ENCODE data around the gene STAT5A.
"Not testable (repeated sequence)": the region's sequence is repeated elsewhere in the genome, so short reads cannot be mapped to it uniquely, and the experiment has no call there.

STAT5A gene

GRCh38 chr17:42290577-42290976, 2.3 kb downstream of the STAT5A start:
- Histone ChIP-seq H3K9me3 (no peaks in the 10 kb centered on the region), H3K4me2 (no peak overlapping the region; the same call in 1 of the 2 replicates), H3K36me3 (peaks cover 51% of the 10 kb centered on the region), H3K4me1 (peaks cover 53% of the 10 kb centered on the region), H3K27ac (no peak overlapping the region), H4K20me1 (peaks cover 38% of the 10 kb centered on the region), H3K9ac (no peak overlapping the region), H3K4me3 (no peak overlapping the region), H3K27me3 (peaks cover 4% of the 10 kb centered on the region; the same call in 1 of the 2 replicates)
- TF ChIP-seq Cebpa-rat (IDR thresholded peaks at IDR 0.05): no peak

- Histone ChIP-seq H3K9me3 (no peaks in the 10 kb centered on the region), H3K9ac (no peak overlapping the region), H3K4me3 (no peak overlapping the region), H3K27me3 (peaks cover 4% of the 10 kb centered on the region; the same call in 1 of the 2 replicates), H3K4me2 (no peak overlapping the region; the same call in 1 of the 2 replicates), H4K20me1 (peaks cover 38% of the 10 kb centered on the region), H3K36me3 (peaks cover 56% of the 10 kb centered on the region), H3K4me1 (peaks cover 53% of the 10 kb centered on the region), H3K27ac (no peak overlapping the region)
- no peak for TF ChIP-seq Cebpa-rat (IDR thresholded peaks at IDR 0.05)
Observed at GRCh38 chr17:42291129-42291528, 2.8 kb downstream of the STAT5A start.

DNA sequence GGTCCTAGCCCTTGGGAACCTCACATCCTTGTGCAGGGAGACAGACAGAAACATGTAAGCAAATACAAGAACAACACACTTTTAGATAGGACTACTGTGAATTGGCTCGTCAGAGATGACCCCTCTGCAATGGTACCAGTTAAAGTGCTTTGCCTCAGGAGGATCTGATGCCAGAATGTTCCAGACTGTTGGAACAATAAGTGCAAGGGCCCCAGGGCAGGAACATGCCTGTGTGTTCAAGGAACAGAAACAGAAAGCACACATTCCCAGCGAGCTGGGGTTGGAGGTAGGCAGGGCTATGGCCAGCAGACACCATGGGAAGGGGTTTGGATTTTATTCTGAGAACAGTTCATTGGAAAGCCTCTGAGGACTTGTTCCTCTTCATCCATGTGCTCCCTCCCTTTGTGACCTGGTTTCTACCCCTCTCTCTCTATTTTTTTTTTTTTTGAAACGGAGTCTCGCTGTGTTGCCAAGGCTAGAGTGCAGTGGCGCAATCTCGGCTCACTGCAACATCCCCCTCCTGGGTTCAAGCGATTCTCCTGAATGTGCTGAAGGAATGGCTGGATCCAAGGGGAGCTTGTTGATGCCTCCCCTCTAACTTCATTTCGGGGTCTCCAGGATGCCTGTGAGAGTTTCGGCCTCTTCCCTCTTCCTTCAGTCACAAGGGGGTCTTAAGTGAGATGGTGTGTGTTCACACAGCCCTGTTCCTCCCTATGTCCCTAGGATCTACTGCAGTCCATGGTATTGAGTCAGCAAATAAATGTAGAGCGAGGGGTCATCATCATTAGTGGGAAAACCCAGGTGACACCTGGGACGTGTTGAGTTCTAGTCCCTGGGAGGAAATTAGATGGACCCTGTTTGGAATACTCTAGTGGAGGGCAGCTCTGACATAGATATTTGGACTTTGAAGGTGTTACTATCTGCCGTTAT, 6.4 kb downstream of the STAT5A start:
- TF ChIP-seq Cebpa-rat (IDR thresholded peaks at IDR 0.05): no peak
- peaks cover 19% of the 10 kb centered on the region for H3K4me1 ChIP-seq
- H3K9ac ChIP-seq: no peak overlapping the region
- no peaks in the 10 kb centered on the region for H3K9me3 ChIP-seq
- H3K4me2 ChIP-seq: no peak overlapping the region
- H3K27ac ChIP-seq: no peak overlapping the region
- H3K4me3 ChIP-seq: no peak overlapping the region
- H3K36me3 ChIP-seq: peaks cover 88% of the 10 kb centered on the region
- H4K20me1 ChIP-seq: peaks cover 30% of the 10 kb centered on the region
- H3K27me3 ChIP-seq: no peaks in the 10 kb centered on the region

DNA sequence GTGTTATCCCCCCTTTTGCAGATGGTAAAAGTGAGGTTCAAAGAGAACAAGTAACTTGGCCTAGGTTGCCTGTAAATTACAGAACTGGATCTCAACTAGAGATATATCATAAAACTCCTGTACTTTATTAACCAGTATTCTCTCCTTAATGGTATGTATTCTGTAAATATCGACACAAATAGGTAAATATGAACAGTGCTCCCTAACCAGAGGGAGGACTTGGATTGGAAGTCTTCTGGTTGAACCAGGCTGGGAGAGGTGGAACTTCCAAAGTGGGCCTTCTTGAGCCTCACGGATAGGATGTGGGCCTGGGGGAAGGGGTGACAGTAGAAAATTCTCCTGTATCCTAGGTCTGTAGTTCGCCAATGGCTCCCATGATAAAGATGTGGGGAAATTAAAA, 7.7 kb downstream of the STAT5A start:
- H3K4me3 ChIP-seq: no peak overlapping the region
- H3K9me3 ChIP-seq: no peaks in the 10 kb centered on the region
- no peak overlapping the region for H3K4me2 ChIP-seq
- no peak overlapping the region for H3K9ac ChIP-seq
- no peaks in the 10 kb centered on the region for H3K27me3 ChIP-seq
- H3K4me1 ChIP-seq: peaks cover 8% of the 10 kb centered on the region
- peaks cover 17% of the 10 kb centered on the region; the same call in 1 of the 2 replicates for H4K20me1 ChIP-seq
- H3K36me3 ChIP-seq: peaks cover 85% of the 10 kb centered on the region
- H3K27ac ChIP-seq: no peak overlapping the region
- TF ChIP-seq Cebpa-rat (IDR thresholded peaks at IDR 0.05): no peak

- not testable (repeated sequence) for H3K27ac ChIP-seq, H3K4me2 ChIP-seq, H3K4me1 ChIP-seq, H3K27me3 ChIP-seq, H3K4me3 ChIP-seq, H3K9me3 ChIP-seq, H3K9ac ChIP-seq
- H3K36me3 ChIP-seq: peaks cover 87% of the 10 kb centered on the region
- peaks cover 16% of the 10 kb centered on the region; the same call in 1 of the 2 replicates for H4K20me1 ChIP-seq
Observed at GRCh38 chr17:42297775-42298174, 9.5 kb downstream of the STAT5A start.

- not testable (repeated sequence) for H3K4me1 ChIP-seq, H3K4me2 ChIP-seq, H3K27me3 ChIP-seq, H3K9ac ChIP-seq, H3K4me3 ChIP-seq, H3K27ac ChIP-seq, H3K9me3 ChIP-seq
- peaks cover 87% of the 10 kb centered on the region for H3K36me3 ChIP-seq
- H4K20me1 ChIP-seq: peaks cover 11% of the 10 kb centered on the region; the same call in 1 of the 2 replicates
Observed at GRCh38 chr17:42299361-42299760, 11.1 kb downstream of the STAT5A start.

DNA sequence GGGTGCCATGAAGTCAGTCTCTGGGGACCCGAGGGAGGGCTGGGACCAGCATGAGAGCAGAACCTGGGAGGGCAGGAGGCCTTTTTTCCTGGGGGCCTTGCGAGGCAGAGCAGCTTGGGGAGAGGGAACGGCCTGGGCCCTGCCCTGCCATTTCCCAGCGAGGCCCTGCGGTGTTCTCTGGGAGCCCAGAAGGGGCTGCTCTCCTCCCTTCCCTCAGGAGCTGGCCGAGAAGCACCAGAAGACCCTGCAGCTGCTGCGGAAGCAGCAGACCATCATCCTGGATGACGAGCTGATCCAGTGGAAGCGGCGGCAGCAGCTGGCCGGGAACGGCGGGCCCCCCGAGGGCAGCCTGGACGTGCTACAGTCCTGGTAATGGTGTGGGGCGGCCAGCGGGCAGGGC, 11.6 kb downstream of the STAT5A start:
- peaks cover 87% of the 10 kb centered on the region for H3K36me3 ChIP-seq
- not testable (repeated sequence) for H3K4me2 ChIP-seq, H4K20me1 ChIP-seq, H3K27ac ChIP-seq, H3K27me3 ChIP-seq, H3K4me3 ChIP-seq, H3K9me3 ChIP-seq, H3K9ac ChIP-seq, H3K4me1 ChIP-seq

DNA sequence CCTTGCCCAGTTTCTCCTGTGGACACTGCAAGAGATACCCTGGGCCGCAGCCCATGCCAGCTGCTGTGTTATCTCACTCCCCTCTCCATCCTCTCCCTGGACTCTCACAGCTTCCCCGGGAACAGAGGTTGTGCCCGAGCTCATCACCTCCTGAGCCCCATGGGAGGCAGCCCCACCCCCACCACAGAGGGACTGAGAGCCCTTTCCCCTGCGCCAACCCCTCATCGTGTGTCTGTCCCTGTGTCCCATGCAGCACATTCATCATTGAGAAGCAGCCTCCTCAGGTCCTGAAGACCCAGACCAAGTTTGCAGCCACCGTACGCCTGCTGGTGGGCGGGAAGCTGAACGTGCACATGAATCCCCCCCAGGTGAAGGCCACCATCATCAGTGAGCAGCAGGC, 12.7 kb downstream of the STAT5A start:
- H4K20me1 ChIP-seq: no peaks in the 10 kb centered on the region

GRCh38 chr17:42303694-42304093, 15.4 kb downstream of the STAT5A start:
- Histone ChIP-seq H3K4me3 (no peak overlapping the region), H3K27me3 (no peaks in the 10 kb centered on the region), H3K4me2 (no peak overlapping the region), H3K27ac (no peak overlapping the region), H3K9ac (no peak overlapping the region), H3K9me3 (no peaks in the 10 kb centered on the region), H3K36me3 (peaks cover 89% of the 10 kb centered on the region), H4K20me1 (no peaks in the 10 kb centered on the region), H3K4me1 (no peaks in the 10 kb centered on the region)
- TF ChIP-seq Cebpa-rat (IDR thresholded peaks at IDR 0.05): no peak

More for the DNA sequence above, 12.7 kb downstream of the STAT5A start:
- Histone ChIP-seq H3K4me1 (no peaks in the 10 kb centered on the region), H3K27ac (no peak overlapping the region), H3K36me3 (peaks cover 86% of the 10 kb centered on the region), H3K4me2 (no peak overlapping the region), H3K27me3 (no peaks in the 10 kb centered on the region), H3K9me3 (no peaks in the 10 kb centered on the region), H3K4me3 (no peak overlapping the region), H3K9ac (no peak overlapping the region)
- no peak for TF ChIP-seq Cebpa-rat (IDR thresholded peaks at IDR 0.05)

- H3K9me3 ChIP-seq: no peaks in the 10 kb centered on the region
- peaks cover 90% of the 10 kb centered on the region for H3K36me3 ChIP-seq
- no peak overlapping the region for H3K9ac ChIP-seq
- TF ChIP-seq Cebpa-rat (IDR thresholded peaks at IDR 0.05): no peak
- no peaks in the 10 kb centered on the region for H3K4me1 ChIP-seq
- no peak overlapping the region for H3K27ac ChIP-seq
- H3K4me3 ChIP-seq: no peak overlapping the region
- no peak overlapping the region for H3K4me2 ChIP-seq
- no peaks in the 10 kb centered on the region for H4K20me1 ChIP-seq
- H3K27me3 ChIP-seq: no peaks in the 10 kb centered on the region
Observed at GRCh38 chr17:42304187-42305030, 16.1 kb downstream of the STAT5A start.

- H3K4me1 ChIP-seq, H3K27ac ChIP-seq, H3K4me2 ChIP-seq, H3K27me3 ChIP-seq, H3K9me3 ChIP-seq, H4K20me1 ChIP-seq, H3K9ac ChIP-seq, H3K4me3 ChIP-seq: not testable (repeated sequence)
- H3K36me3 ChIP-seq: peaks cover 93% of the 10 kb centered on the region
Observed at GRCh38 chr17:42305031-42305330, 16.7 kb downstream of the STAT5A start.

Data from BLaER1 (cell line).